GM20431 (cell line): ENCODE measurements around the gene KRTAP16-1.

Experiments
- in situ Hi-C: fragments of 300-500 bp; cut with MseI, MboI; formaldehyde crosslinking; loops from one replicate; pipeline ENCODE4 v1.15.0; 2020; ENCODE audit warnings: low sequenced_read_pairs; ENCODE audit not compliant: unreplicated experiment

Gene KRTAP16-1

DNA sequence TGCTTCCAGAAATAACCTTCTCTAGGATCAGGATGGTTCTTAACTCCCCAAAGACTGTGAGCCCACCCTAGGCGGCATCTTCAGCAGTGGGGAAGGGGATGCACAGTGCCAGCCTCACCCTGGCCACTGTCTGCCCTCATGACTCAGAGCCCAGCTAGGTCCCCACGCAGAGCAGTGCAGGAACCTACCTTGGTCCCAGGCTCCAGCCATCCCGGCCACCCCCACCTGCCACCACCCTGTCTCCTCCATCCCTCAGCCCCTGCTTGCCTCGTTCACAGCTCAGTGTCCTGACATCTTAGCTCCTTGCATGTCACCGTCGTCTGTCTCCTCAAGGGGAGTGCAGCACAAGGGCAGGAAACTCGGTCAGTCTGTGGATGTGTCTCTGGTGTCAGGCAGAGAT is 22.5 kb upstream of the KRTAP16-1 start:
- in situ Hi-C loops: no loop called here

DNA sequence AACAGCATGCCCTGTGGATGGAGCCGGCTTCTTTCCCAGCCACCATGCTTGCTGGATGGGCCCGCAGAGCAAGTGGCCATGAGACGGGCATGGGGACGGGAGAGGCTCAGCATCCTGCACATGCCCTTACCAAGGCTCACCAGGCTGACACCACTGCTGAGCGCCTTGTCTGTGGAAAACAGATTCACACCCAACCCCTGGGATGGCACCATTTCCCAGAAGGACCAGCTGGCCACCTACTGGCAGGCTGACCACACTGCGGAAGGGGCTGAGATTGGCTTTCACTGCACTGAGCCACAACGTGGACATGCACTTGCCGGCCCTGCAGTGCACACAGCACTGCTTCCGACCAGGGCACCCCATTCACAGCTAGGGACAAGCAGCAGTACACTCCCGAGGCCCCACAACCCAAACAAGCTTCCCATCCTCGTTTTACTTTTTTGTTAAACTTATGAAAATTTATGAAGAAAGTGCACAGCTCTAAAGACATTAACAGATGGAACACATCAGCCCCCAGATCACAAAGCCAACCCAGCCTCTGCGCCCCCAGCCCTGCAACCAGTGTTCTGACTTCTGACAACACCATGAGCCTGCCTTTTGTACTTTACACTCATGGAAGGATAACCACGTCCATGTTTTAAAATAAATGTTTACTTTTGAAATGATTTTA is 20.3 kb upstream of the KRTAP16-1 start:
- in situ Hi-C loops: no loop called here

DNA sequence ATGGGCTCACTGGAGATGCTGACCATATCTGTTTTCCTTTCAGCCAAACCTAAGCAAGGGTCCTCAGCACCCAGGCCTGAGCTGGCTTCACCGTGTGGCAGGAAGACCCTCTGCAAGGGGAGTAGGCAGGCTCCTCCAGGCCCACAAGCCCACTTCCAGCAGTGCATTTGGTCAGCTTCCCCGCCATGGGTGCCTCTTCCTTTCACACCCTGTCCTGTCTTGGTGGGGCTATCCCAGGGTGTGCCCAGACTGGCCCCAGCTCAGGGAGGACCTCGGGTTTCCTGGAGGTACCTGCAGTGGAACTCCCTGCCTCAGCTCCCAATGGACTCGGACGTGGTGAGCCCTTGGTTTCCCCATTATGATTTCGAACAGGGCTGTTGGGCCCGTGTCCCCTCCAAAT is 19.1 kb upstream of the KRTAP16-1 start:
- in situ Hi-C loops: no loop called here

GRCh38 chr17:41327411-41328120 is 18.5 kb upstream of the KRTAP16-1 start:
- in situ Hi-C loops: no loop called here

DNA sequence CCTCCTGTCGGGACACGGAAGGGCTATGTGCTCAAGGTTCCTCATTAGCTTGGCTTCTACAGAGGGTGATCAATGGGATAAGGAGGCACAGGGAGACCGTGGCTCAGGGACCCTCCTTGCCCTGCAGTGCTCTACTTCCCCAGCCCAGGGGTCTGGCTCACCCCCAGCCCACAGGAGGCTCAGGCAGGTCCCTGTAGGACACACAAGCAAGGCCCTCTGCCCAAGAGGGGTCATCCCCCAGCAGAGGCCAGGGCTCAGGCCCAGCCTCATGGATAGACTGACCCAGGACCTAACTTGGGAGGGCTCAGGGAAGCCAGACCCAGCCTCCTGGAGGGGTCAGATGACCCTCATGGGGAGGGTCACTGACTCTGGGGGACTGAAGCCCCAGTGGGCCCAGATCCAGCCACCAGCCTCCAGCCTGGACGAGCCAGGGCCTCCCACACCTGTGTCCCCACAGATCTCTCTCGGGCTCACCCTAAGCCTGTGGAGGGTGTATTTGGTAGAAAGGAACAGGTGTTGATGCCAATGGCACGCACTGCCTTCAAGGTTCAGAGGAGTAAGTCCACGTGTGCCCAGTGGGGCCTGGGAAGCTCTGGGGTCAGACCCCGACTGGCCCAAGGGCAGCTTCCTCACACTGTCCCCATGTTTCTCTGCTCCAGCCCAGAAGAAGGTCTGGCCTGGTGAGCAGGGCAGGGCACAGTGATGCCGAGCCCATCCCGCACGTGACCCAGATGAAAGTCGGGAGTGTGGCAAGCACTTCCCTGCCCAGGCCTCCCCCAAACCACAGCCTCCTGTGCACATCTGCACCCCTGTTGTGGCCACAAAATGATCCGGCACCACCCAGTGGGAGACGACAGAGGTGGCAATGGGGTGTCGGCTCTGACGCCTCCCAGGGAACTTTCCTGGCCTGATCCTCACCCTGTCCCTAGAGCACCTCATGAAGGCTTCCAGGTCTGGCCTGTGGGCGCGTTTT is 17.4 kb upstream of the KRTAP16-1 start:
- in situ Hi-C loops: no loop called here

- in situ Hi-C loops: no loop called here
Observed at GRCh38 chr17:41325611-41326010, 16.5 kb upstream of the KRTAP16-1 start.

DNA sequence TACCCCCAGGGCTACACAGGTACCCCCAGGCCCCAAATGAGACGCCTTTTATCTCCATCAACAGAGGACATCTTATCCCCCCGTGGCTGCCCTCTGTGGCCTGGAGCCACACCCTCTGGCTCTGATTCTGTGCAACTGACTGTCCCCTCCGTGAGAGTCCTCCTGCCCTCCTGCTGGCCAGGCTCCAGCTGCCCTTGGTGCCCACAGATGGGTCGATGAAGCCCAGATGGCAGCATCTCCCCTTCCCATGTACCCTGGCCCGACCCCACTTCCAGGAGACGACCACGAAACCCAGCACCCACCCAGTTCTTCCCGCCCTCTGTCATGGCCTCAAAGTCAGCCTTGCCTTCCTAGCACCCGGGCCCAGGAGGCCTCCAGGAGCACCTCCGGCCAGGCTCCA is 16.0 kb upstream of the KRTAP16-1 start:
- in situ Hi-C loops: no loop called here

DNA sequence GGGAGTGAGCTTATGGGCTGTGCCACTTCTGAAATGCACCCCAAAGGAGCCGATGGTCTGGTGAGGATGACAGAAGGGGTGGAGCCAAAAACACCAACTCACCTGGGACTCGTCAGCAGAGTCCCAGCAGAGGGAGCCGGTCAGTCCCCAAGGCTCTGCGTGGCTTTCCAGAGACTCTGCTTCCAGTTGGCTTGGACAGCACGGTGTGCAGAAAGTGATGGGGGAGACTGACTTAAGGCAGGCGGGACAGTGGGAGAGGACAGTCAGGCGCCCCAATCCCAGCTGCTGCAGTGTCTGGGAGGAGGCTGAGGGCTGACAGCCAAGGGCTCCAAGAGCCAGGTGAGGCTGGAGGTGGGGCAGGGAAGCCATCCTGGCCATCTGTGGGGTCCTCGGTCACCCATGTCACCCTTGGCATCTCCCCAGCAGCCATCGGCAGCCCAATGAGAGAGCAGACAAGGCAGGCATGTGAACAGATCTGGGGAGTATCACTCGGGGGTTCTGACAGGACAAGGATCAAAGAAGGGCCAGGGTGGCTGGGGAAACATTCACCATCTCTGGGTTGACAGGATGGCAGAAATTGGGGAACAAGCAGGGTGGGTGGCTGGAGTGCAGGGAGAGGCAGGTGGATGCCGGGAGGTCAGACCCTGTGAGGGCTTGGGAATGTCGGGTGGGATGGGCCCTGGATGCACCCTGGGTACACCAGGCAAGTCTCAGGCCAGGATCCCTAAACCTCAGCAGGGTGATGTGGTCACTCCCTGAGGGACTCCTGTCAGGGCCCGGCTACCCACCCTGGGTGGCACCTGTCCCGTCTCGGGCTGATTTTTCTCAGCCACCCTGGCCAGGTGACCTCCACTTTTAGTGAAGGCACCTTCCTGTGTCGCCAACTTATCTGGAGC is 15.3 kb upstream of the KRTAP16-1 start:
- in situ Hi-C loops: no loop called here

DNA sequence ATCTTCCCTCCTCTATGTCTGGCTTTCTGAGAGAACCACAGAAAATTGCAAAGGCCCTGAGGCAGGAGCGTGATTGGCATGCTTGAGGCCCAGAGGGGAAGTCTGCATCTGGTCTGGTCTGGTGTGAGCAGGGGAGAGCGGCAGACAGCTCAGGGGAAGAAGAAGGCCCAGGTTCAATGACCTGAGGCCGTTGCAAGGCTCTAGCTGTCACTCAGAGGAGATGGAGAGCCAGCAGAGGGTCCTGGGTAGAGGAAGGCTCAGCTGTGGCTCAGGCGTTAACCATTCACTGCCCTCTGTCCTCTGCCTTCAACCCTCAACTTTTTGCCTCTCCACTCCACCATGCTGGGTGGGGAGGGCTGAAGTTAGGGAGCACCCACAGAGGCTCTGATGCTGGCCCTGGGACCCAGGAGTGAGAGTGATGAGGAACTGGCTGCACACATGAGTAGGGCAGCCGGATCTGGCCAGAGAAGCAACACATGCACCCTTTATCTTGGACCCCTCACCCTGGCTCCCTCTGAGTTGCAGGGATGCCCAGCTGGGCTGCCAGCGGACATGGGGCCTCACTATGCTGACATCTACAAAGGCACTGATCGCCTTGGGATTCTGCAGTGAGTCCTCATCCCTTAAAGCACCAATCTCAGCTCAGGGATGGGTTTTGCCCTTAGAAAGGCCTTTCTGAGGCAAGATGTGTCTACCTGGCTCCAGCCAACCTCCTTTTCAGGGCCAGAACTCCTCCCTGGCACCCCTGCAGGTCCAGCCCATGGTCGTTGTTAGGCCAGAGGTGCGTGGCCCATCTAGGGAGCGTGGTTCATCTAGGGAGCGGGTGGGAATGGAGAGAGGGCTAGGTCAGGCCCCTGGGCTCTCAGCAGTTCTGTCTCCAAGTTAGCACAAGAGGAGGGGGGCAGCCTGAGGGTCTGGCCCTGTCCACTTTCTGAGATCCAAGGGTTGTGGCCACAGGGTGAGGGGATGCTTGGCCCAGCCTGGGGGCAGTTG is 14.1 kb upstream of the KRTAP16-1 start:
- in situ Hi-C loops: no loop called here

GRCh38 chr17:41322094-41322902 is 13.2 kb upstream of the KRTAP16-1 start:
- in situ Hi-C loops: no loop called here

DNA sequence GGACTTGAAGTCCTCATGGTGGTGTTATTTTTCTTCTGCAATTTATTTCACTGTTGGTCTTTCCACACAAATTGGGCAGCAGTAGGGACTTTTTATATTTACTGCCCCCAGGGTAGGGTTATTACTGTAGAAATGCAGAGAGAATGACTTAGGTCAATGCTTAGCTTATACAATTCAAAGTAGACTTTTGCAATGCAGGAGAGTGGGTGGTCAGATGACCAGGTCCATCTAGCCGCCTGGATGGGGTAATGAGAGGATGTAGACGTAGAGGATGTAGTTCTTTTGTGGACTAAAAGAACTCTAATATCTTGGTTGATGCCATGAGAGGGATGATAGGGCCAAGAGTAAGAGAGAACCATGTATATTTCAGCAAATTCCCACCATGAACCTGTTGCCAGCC is 9.1 kb upstream of the KRTAP16-1 start:
- in situ Hi-C loops: no loop called here

DNA sequence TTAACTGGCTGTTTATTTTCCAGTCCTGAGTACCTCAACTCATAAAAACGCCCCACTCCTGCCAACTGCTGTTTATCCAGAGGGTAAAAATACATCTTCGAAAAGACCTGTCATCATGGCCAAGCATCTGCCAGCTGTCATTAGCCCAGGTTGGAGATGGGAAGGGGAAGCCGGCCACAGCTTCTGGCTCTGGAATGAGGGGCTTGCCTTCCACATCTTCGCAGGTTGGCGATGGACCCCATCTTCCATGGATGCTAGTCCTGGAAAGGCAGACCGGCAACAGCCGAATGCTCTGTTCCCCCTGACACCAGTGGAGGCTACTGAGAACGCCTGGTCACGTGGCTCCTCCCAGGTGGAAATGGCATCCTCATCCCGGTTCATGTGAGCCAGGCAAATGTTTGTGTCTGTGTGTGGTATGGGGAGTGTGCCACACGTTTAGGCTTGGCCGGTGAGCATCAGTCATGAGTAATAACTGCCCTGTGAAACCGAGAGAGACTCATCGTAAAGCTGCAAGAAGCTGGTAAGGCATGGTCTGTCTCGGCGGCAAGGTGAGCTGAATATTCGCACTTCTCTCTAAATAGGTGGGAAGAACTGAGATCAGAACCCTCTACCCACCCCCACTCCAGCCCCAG is 6.8 kb upstream of the KRTAP16-1 start:
- in situ Hi-C loops: no loop called here

- in situ Hi-C loops: no loop called here
Observed at GRCh38 chr17:41315204-41315794, 6.2 kb upstream of the KRTAP16-1 start, which contains the start of gene KRTAP17-1. Gene KRTAP17-1 (minus strand): TSS chr17:41315710. CDS start chr17:41315650, 60 bp downstream.

GRCh38 chr17:41311111-41311510 is 2.0 kb upstream of the KRTAP16-1 start:
- in situ Hi-C loops: no loop called here

GRCh38 chr17:41308251-41308917 is 725 bp downstream of the KRTAP16-1 start:
- in situ Hi-C loops: no loop called here

GRCh38 chr17:41307647-41308046 is 1.5 kb downstream of the KRTAP16-1 start:
- in situ Hi-C loops: no loop called here
